H1 (cell line): ENCODE data around the gene CAMK2D. TPM values are rescaled to one million over a fixed set of nuclear protein-coding genes. Genes with fewer than 3 reads are reported as not detected.

Experiments used
- CTCF ChIA-PET: fragments of 300-600 bp; sonication (Branson Sonifier 250); formaldehyde crosslinking; loops from one replicate; lab custom pipeline; 2021; ENCODE audit not compliant: partially characterized antibody; lab: Charles Lee
- POLR2A ChIA-PET: fragments of 300-600 bp; sonication (Branson Sonifier 250); formaldehyde crosslinking; loops from one replicate; lab custom pipeline; 2021; ENCODE audit warnings: inconsistent platforms; ENCODE audit not compliant: partially characterized antibody; lab: Charles Lee
- DNase-seq, 2 experiments: peaks; one replicate each; pipeline versions ENCODE4 v3.0.0 to v3.0.0-alpha.2; 2010 to 2022; ENCODE audit warnings: low spot score in 2 of 2, low read depth in 1 of 2, mixed read lengths in 1 of 2
- FAIRE-seq: peaks from 2 replicates; lab custom pipeline; 2011; peaks lifted over from hg19 to GRCh38; lab: Jason Lieb, UNC
- H2AFZ ChIP-seq: 2 replicates; pipeline ENCODE4 v1.8.1; 2012; ENCODE audit warnings: low read length, inconsistent platforms
- H2AK5ac ChIP-seq: 2 replicates; pipeline ENCODE4 v1.6.1; 2013; ENCODE audit warnings: low read depth, low read length
- H2BK120ac ChIP-seq: replicated peaks from 2 replicates; pipeline ENCODE3; 2013; ENCODE audit warnings: low read depth, low read length, inconsistent platforms
- H2BK12ac ChIP-seq: 2 replicates; pipeline ENCODE4 v1.6.1; 2013; ENCODE audit warnings: low read depth, low read length
- H2BK15ac ChIP-seq: 2 replicates; pipeline ENCODE4 v1.6.1; 2013; ENCODE audit warnings: low read length
- H2BK20ac ChIP-seq: 2 replicates; pipeline ENCODE4 v1.6.1; 2013; ENCODE audit warnings: low read length
- H2BK5ac ChIP-seq: 2 replicates; pipeline ENCODE4 v1.6.1; 2013; ENCODE audit warnings: low read depth, low read length
- H3K14ac ChIP-seq: 2 replicates; pipeline ENCODE4 v1.6.1; 2013; ENCODE audit warnings: inconsistent platforms; ENCODE audit not compliant: insufficient read length
- H3K18ac ChIP-seq: 2 replicates; pipeline ENCODE4 v1.6.1; 2013; ENCODE audit warnings: low read length; ENCODE audit errors: extremely low read depth
- H3K23ac ChIP-seq: 2 replicates; pipeline ENCODE4 v1.6.1; 2013; ENCODE audit warnings: inconsistent platforms; ENCODE audit not compliant: insufficient read length
- H3K23me2 ChIP-seq: 2 replicates; pipeline ENCODE4 v1.6.1; 2013; ENCODE audit warnings: low read depth, low read length
- H3K27ac ChIP-seq: 2 replicates; pipeline ENCODE4 v1.6.1; 2011; ENCODE audit warnings: low read depth, low read length, inconsistent platforms
- H3K27me3 ChIP-seq, 4 experiments: replicated peaks in 1 of 4; 1 replicate in 1 of 4; 2 replicates in 3 of 4; pipeline versions ENCODE4 v1.6.1 to v1.8.1; 2011 to 2013; ENCODE audit warnings: low read length in 3 of 4, mild to moderate bottlenecking in 3 of 4, inconsistent platforms in 2 of 4, mixed read lengths in 2 of 4, moderate library complexity in 1 of 4; ENCODE audit not compliant: control insufficient read depth in 3 of 4, insufficient read depth in 3 of 4; ENCODE audit errors: extremely low read depth in 1 of 4
- H3K36me3 ChIP-seq, 4 experiments: 2 replicates each; pipeline versions ENCODE4 v1.6.1 to v1.8.1; 2011 to 2013; ENCODE audit warnings: mild to moderate bottlenecking in 4 of 4, low read length in 3 of 4, moderate library complexity in 2 of 4, control low read depth in 1 of 4, inconsistent platforms in 1 of 4; ENCODE audit not compliant: insufficient read depth in 4 of 4, control insufficient read depth in 2 of 4
- H3K4ac ChIP-seq: replicated peaks from 2 replicates; pipeline ENCODE3; 2013; ENCODE audit warnings: low read length, low read depth, mixed read lengths, inconsistent platforms; ENCODE audit not compliant: insufficient read length
- H3K4me1 ChIP-seq, 4 experiments: replicated peaks in 1 of 4; 1 replicate in 1 of 4; 2 replicates in 3 of 4; pipeline versions ENCODE4 v1.6.1 to v1.8.1; 2011 to 2013; ENCODE audit warnings: low read length in 3 of 4, inconsistent platforms in 2 of 4, mixed read lengths in 1 of 4; ENCODE audit not compliant: insufficient read depth in 4 of 4, control insufficient read depth in 3 of 4
- H3K4me2 ChIP-seq, 2 experiments: 2 replicates each; pipeline versions ENCODE4 v1.6.1 to v1.8.1; 2011 to 2013; ENCODE audit warnings: low read depth in 2 of 2, low read length in 2 of 2, control low read depth in 1 of 2, inconsistent platforms in 1 of 2, mild to moderate bottlenecking in 1 of 2; ENCODE audit not compliant: insufficient read depth in 1 of 2
- H3K4me3 ChIP-seq, 4 experiments: fragments of 200-600, 300-600 bp in 1 of 4; sonication (generic), shearing (Covaris generic), sonication (Bioruptor Twin) in 1 of 4; 2 replicates each; pipeline versions ENCODE4 v1.5.1 to v1.8.1; 2011 to 2016; ENCODE audit warnings: low read length in 4 of 4, low read depth in 3 of 4, control low read depth in 2 of 4, inconsistent platforms in 2 of 4, mild to moderate bottlenecking in 2 of 4, mixed read lengths in 1 of 4, moderate library complexity in 1 of 4; ENCODE audit not compliant: insufficient read depth in 2 of 4; ENCODE audit errors: extremely low read depth in 1 of 4
- H3K56ac ChIP-seq: replicated peaks from 2 replicates; pipeline ENCODE3; 2013; ENCODE audit warnings: low read depth, mild to moderate bottlenecking, mixed read lengths, low read length, inconsistent platforms; ENCODE audit not compliant: insufficient read length
- H3K79me1 ChIP-seq: 2 replicates; pipeline ENCODE4 v1.6.1; 2013; ENCODE audit warnings: low read depth, low read length, control low read depth
- H3K79me2 ChIP-seq, 2 experiments: 2 replicates each; pipeline versions ENCODE4 v1.6.1 to v1.8.1; 2012 to 2013; ENCODE audit warnings: low read length in 2 of 2, mild to moderate bottlenecking in 2 of 2, inconsistent platforms in 1 of 2; ENCODE audit not compliant: insufficient read depth in 2 of 2, control insufficient read depth in 1 of 2
- H3K9ac ChIP-seq, 4 experiments: replicated peaks in 1 of 4; 1 replicate in 1 of 4; 2 replicates in 3 of 4; pipeline versions ENCODE4 v1.6.1 to v1.8.1; 2011 to 2013; ENCODE audit warnings: low read depth in 3 of 4, low read length in 3 of 4, control low read depth in 2 of 4, mild to moderate bottlenecking in 2 of 4, moderate library complexity in 2 of 4, inconsistent platforms in 1 of 4; ENCODE audit errors: extremely low read depth in 1 of 4
- H3K9me3 ChIP-seq, 2 experiments: 2 replicates each; pipeline versions ENCODE4 v1.6.1 to v1.8.1; 2012 to 2013; ENCODE audit warnings: mild to moderate bottlenecking in 2 of 2, moderate library complexity in 2 of 2, control low read depth in 1 of 2, inconsistent platforms in 1 of 2, low read depth in 1 of 2, low read length in 1 of 2, mixed read lengths in 1 of 2; ENCODE audit not compliant: insufficient read depth in 2 of 2
- H4K20me1 ChIP-seq, 2 experiments: replicated peaks in 1 of 2; 2 replicates each; pipeline versions ENCODE3 to v1.8.1; 2011 to 2013; ENCODE audit warnings: inconsistent platforms in 2 of 2, low read length in 2 of 2, mild to moderate bottlenecking in 1 of 2; ENCODE audit not compliant: insufficient read depth in 2 of 2, control insufficient read depth in 1 of 2
- H4K5ac ChIP-seq: 2 replicates; pipeline ENCODE4 v1.6.1; 2013; ENCODE audit warnings: low read length, low read depth, mixed read lengths, inconsistent platforms; ENCODE audit not compliant: insufficient read length
- H4K8ac ChIP-seq: 2 replicates; pipeline ENCODE4 v1.8.0; 2013; ENCODE audit warnings: mild to moderate bottlenecking, moderate library complexity, low read length, inconsistent platforms; ENCODE audit not compliant: insufficient read depth; ENCODE audit errors: extremely low read depth
- H4K91ac ChIP-seq: replicated peaks from 2 replicates; pipeline ENCODE3; 2013; ENCODE audit warnings: low read length, mixed read lengths, inconsistent platforms; ENCODE audit not compliant: insufficient read length
- HDAC2 ChIP-seq, 2 experiments: fragments of 300-600 bp in 1 of 2; sonication (generic) in 1 of 2; IDR thresholded peaks; 2 replicates each; pipeline ENCODE4 v1.6.1; 2011 to 2012; ENCODE audit warnings: low read depth in 2 of 2, low read length in 2 of 2, mild to moderate bottlenecking in 2 of 2, moderate library complexity in 2 of 2, borderline replicate concordance in 1 of 2, inconsistent platforms in 1 of 2
- PHF8 ChIP-seq: fragments of 200-600 bp; sonication (generic); conservative IDR thresholded peaks from 2 replicates; pipeline ENCODE4 v1.7.1; 2012; ENCODE audit warnings: low read depth, mild to moderate bottlenecking, inconsistent platforms, low read length, moderate library complexity
- POU5F1 ChIP-seq: IDR thresholded peaks from 2 replicates; pipeline ENCODE4 v1.6.1; 2011; ENCODE audit warnings: low read depth, mild to moderate bottlenecking, low read length, moderate library complexity
- TEAD4 ChIP-seq: IDR thresholded peaks from 2 replicates; pipeline ENCODE4 v1.6.1; 2012; ENCODE audit warnings: low read depth, low read length, inconsistent platforms, mixed read lengths
- YY1 ChIP-seq: IDR thresholded peaks from 2 replicates; pipeline ENCODE4 v1.6.1; 2011; ENCODE audit warnings: low read depth, mild to moderate bottlenecking, low read length
- WGBS, 2 experiments: shearing (Covaris generic) in 1 of 2; methylation state at CpG; one replicate each; pipeline versions ENCODE4 v1.1.6 to v1.1.7; 2013 to 2015; ENCODE audit warnings: low lambda C conversion rate in 2 of 2, mixed read lengths in 2 of 2, inconsistent platforms in 1 of 2, low coverage in 1 of 2, missing lambda C conversion rate in 1 of 2; ENCODE audit not compliant: insufficient replicate concordance in 2 of 2, insufficient coverage in 1 of 2, insufficient read length in 1 of 2; ENCODE audit errors: extremely low coverage in 1 of 2, missing lambda C conversion rate in 1 of 2; 5-methylcytosine and 5-hydroxymethylcytosine counted together
- polyA plus RNA-seq, 7 experiments: library from polyadenylated mRNA; depleted of rRNA in 3 of 7; stranded (reverse) in 5 of 7; unstranded in 2 of 7; fragments of >200 nt in 5 of 7; fragments of 200-250 nt in 2 of 7; gene quantifications; 1 replicate in 5 of 7; 2 replicates in 1 of 7; 4 replicates in 1 of 7; pipeline versions ENCODE4 v1.2.1 to v1.2.3, GENCODE V29; 2011 to 2013; ENCODE audit warnings: missing spikeins in 2 of 7, mixed read lengths in 2 of 7
- total RNA-seq: library from RNA; stranded (reverse); fragmentation: NEBNext Ultra II Directional; extraction: Animal tissue kit (Norgen Biotek cat#: 25700); gene quantifications from 2 replicates; pipeline ENCODE4 v1.2.1, GENCODE V29; 2021

Gene CAMK2D
- total and polyA plus RNA-seq, 2 of the 8 experiments (the other 6 are each of a cell fraction or from before 2014, with no cell fraction given), result 3.2 to 7.0 TPM

DNA sequence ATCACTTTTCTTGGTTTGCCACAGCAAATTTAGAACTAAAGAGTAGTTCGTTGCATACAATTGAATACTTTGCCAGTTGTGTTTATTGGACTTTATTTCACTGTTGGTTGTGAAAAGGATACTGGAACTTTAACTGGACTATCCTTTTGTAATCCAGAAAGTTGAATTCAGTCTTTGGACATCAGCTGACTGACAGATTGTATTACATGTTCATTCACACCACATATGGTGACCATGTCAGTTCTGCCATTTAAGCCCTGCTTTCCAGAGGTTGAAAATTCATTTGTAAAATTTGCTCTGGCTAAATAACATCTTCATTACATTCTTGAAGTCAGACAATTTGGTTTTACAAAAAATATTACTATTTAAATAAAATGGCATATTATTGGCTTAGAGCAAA, 251.7 kb downstream of the CAMK2D start:
- POLR2A ChIA-PET, result no interaction called here
- H4K91ac ChIP-seq, result no peak overlapping the region
- H3K79me1 ChIP-seq, result no peaks in the 10 kb centered on the region
- H3K4me3 ChIP-seq, result no peak overlapping the region
- no peak overlapping the region for H3K4ac ChIP-seq
- no peak overlapping the region for H3K27ac ChIP-seq
- no peaks in the 10 kb centered on the region for H3K36me3 ChIP-seq
- H4K8ac ChIP-seq, result no peak overlapping the region
- CTCF ChIA-PET, result interaction anchor here (0.6 kb wide), 1 partner anchor 419 kb away, joined by 3 read pairs; no protein-coding TSS in a partner anchor
- FAIRE-seq (no peak), DNase-seq (no peak)
- H3K79me2 ChIP-seq, result no peaks in the 10 kb centered on the region
- H3K9ac ChIP-seq, result no peak overlapping the region
- H3K18ac ChIP-seq, result no peak overlapping the region
- H2BK12ac ChIP-seq, result no peak overlapping the region
- no peak overlapping the region for H2BK120ac ChIP-seq
- no peaks in the 10 kb centered on the region for H4K20me1 ChIP-seq
- no peak overlapping the region for H2BK5ac ChIP-seq
- no peak overlapping the region for H3K23ac ChIP-seq
- no peak for TF ChIP-seq PHF8
- TF ChIP-seq YY1, result no peak
- no peak for TF ChIP-seq POU5F1
- TF ChIP-seq TEAD4, result no peak
- TF ChIP-seq HDAC2 (IDR thresholded peaks at IDR 0.05; ENCODE audit: borderline replicate concordance in 1 of 2, low read depth in 2 of 2, low read length in 2 of 2), result no peak
- H4K5ac ChIP-seq, result no peak overlapping the region
- H3K27me3 ChIP-seq, result no peaks in the 10 kb centered on the region
- no peaks in the 10 kb centered on the region for H3K4me1 ChIP-seq
- H3K23me2 ChIP-seq, result no peaks in the 10 kb centered on the region
- no peak overlapping the region for H2AK5ac ChIP-seq
- H3K56ac ChIP-seq, result no peak overlapping the region
- no peak overlapping the region for H2AFZ ChIP-seq
- H3K4me2 ChIP-seq, result no peak overlapping the region
- no peak overlapping the region for H3K14ac ChIP-seq
- H2BK15ac ChIP-seq, result no peak overlapping the region
- WGBS, 2 experiments, result 86% methylated on average over 1 of the region's 1 CpG; no CpG with 5 or more reads in 1 of the 2 experiments
- no peak overlapping the region for H2BK20ac ChIP-seq
- H3K9me3 ChIP-seq, result no peaks in the 10 kb centered on the region
